ENCODE measurements around the gene EIF4H. TPM values are rescaled to one million over a fixed set of nuclear protein-coding genes. Genes with fewer than 3 reads are reported as not detected.
A peak's percentile ranks its signal among the peaks of the same experiment; 100 is the strongest.

Gene EIF4H
- total RNA-seq, 2 experiments from 2014 or later: 461 to 464 TPM

DNA sequence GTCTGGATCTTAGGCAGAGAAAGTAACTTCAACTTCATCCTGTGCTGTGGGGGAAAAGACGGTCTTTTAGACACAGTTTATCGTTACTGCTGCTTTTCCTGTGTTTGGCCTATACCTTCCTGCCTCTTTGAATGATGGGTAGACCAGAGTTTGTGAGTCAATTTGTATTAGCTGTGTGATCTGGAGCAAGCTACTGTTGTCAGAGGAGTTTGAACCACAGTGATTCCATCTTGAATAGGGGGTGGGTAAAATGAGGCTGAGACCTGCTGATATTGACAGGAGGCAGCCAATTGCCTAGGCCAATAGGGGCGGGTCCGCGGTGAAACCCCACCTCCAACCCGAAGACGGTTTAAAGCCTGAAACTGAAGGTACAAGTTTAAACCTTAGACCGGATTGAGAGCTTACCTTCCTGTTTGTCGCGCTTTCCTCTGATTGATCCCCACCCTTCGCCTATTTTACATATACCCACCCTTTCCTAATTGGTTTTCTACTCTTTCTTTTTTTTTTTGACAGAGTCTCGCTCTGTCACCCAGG is 35.8 kb upstream of the EIF4H start:
- no peak overlapping the region for H3K4me3 Mint-ChIP-seq
- TF ChIP-seq, protein P1, sequence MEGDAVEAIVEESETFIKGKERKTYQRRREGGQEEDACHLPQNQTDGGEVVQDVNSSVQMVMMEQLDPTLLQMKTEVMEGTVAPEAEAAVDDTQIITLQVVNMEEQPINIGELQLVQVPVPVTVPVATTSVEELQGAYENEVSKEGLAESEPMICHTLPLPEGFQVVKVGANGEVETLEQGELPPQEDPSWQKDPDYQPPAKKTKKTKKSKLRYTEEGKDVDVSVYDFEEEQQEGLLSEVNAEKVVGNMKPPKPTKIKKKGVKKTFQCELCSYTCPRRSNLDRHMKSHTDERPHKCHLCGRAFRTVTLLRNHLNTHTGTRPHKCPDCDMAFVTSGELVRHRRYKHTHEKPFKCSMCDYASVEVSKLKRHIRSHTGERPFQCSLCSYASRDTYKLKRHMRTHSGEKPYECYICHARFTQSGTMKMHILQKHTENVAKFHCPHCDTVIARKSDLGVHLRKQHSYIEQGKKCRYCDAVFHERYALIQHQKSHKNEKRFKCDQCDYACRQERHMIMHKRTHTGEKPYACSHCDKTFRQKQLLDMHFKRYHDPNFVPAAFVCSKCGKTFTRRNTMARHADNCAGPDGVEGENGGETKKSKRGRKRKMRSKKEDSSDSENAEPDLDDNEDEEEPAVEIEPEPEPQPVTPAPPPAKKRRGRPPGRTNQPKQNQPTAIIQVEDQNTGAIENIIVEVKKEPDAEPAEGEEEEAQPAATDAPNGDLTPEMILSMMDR (IDR thresholded peaks at IDR 0.05): no peak
- intact Hi-C loops (cut with micrococcal nuclease): no loop called here

DNA sequence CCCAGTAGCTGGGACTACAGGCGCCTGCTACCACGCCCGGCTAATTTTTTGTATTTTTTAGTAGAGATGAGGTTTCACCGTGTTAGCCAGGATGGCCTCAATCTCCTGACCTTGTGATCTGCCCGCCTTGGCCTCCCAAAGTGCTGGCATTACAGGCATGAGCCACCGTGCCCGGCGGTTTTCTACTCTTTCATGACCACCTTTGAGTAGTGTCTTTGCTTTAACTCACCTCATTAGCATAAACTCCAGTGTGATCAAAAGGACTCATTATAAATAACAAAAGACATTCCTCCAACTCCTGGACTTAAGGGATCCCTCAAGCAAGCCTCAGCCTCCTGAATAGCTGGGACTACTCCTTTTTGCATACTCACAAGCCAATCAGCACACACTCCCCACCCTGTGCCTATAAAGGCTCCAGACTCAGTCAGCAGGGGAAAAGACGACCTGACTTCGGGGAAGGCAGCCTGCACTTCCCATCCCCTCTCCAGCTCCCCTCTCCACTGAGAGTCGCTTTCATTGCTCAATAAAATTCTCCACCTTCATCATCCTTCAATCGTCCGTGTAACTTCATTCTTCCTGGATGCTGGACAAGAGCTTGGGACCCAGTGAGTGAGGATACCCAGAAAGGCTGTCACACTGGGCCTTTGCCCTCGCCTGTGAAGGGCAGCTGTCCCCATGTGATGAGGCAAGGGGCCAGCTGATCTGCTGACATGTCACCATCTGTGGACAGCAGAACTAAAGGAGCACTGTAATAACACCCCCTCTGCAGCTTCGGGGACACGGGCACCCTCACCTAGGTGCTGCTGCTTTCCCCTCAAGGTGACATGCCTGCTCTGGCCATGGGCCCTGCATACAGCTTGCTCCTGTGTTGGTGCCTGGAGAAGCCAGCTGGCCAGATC is 35.0 kb upstream of the EIF4H start:
- intact Hi-C loops (cut with micrococcal nuclease): no loop called here
- ChIA-PET CTCF (interaction anchor here (1.3 kb wide), 1 partner anchor 262 kb away, joined by 4 read pairs; no protein-coding TSS in a partner anchor), POLR2A (no interaction called here)
- Mint-ChIP-seq H3K9me3 (no peaks in the 10 kb centered on the region), H3K4me3 (no peak overlapping the region), H3K36me3 (ENCODE audit: low read depth) (no peaks in the 10 kb centered on the region), H3K27me3 (no peaks in the 10 kb centered on the region), H3K27ac (no peak overlapping the region), H3K4me1 (ENCODE audit: low read depth) (peaks cover 6% of the 10 kb centered on the region)
- no peak for ATAC-seq
- TF ChIP-seq, protein P1 (IDR thresholded peaks at IDR 0.05): no peak
- DNase-seq: no peak

More for the DNA sequence above, 35.8 kb upstream of the EIF4H start:
- POLR2A ChIA-PET: no interaction called here
- DNase-seq (no peak), ATAC-seq (no peak)
- Mint-ChIP-seq H3K9me3 (no peaks in the 10 kb centered on the region), H3K27ac (no peak overlapping the region), H3K4me1 (ENCODE audit: low read depth) (peaks cover 7% of the 10 kb centered on the region), H3K36me3 (ENCODE audit: low read depth) (no peaks in the 10 kb centered on the region), H3K27me3 (no peaks in the 10 kb centered on the region)
- CTCF ChIA-PET: interaction anchor here (1.3 kb wide), 1 partner anchor 263 kb away, joined by 4 read pairs; no protein-coding TSS in a partner anchor

DNA sequence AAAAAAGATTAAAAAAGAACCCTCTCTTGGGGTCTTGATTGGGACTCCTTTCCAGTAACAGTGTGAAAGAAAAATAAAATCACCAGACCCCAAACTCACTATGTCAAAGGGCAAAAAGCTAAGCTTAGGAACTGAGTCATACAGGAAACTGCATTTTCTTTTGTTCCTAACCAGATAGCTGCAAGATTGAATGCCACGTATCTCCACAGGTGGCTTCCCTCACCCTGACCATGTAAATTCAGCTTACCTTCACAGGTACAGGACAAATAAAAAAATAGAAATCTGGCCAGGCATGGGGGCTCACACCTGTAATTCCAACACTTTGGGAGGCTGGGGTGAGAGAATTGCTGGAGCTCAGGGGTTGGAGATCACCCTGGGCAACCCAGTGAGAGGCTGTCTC is 32.5 kb upstream of the EIF4H start:
- peak; percentile 92 for ATAC-seq
- intact Hi-C loops (cut with micrococcal nuclease): no loop called here
- H3K27me3 Mint-ChIP-seq: no peaks in the 10 kb centered on the region
- H3K9me3 Mint-ChIP-seq: peaks cover 2% of the 10 kb centered on the region
- TF ChIP-seq, protein P1 (IDR thresholded peaks at IDR 0.05): no peak
- no peak overlapping the region for H3K4me3 Mint-ChIP-seq
- ChIA-PET CTCF (interaction anchor here (1.0 to 1.5 kb wide), 3 partner anchors 20 to 74 kb away, joined by 4 to 7 read pairs (median 4); no protein-coding TSS in a partner anchor), POLR2A (interaction anchor here (0.6 kb wide), 1 partner anchor 304 kb away, joined by 3 read pairs; no protein-coding TSS in a partner anchor)
- H3K27ac Mint-ChIP-seq: no peak overlapping the region
- DNase-seq: peak; percentile 23
- no peaks in the 10 kb centered on the region for H3K36me3 Mint-ChIP-seq (ENCODE audit: low read depth)
- peaks cover 5% of the 10 kb centered on the region for H3K4me1 Mint-ChIP-seq (ENCODE audit: low read depth)

DNA sequence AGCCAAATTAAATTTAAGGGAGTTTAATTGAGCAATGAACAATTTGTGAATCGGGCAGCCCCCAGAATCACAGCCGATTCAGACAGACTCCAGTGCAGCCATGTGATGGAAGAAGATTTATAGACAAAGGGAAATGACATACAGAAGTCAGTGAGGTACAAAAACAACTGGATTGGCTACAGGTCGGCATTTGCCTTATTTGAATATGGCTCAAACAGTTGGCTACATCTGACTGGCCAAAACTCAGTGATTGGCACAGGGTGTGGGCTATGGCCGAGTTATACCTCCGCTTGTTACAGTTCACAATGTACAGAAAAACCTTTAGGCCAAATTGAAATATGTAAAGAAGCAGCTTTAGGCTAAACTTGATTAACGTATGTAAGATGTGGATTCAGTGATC is 30.8 kb upstream of the EIF4H start:
- no peaks in the 10 kb centered on the region for H3K36me3 Mint-ChIP-seq (ENCODE audit: low read depth)
- intact Hi-C loops (cut with micrococcal nuclease): no loop called here
- TF ChIP-seq, protein P1 (IDR thresholded peaks at IDR 0.05): no peak
- peaks cover 2% of the 10 kb centered on the region for H3K9me3 Mint-ChIP-seq
- ChIA-PET CTCF (no interaction called here), POLR2A (no interaction called here)
- H3K27me3 Mint-ChIP-seq: no peaks in the 10 kb centered on the region
- peaks cover 5% of the 10 kb centered on the region for H3K4me1 Mint-ChIP-seq (ENCODE audit: low read depth)
- no peak overlapping the region for H3K27ac Mint-ChIP-seq
- ATAC-seq (no peak), DNase-seq (no peak)
- H3K4me3 Mint-ChIP-seq: no peak overlapping the region

DNA sequence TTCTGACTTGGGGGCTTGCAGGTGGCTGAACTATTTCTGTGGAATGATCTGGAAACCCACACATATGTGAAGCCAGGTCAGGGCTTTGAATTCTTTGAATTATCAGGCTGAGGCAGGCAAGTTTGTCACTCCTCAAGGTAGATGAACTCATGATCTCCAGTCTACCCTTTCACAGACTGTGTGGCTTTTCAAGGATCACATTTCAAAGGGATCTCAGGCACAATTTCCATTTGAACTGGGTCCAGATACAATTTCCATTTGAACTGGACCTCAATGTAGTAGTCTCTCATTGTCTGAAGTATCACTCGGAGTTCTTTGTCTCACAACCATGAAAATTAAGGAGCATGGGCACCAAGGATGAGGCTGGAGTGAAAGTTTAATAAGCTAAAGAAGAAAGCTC is 25.7 kb upstream of the EIF4H start:
- TF ChIP-seq, protein P1 (IDR thresholded peaks at IDR 0.05): no peak
- no peaks in the 10 kb centered on the region for H3K36me3 Mint-ChIP-seq (ENCODE audit: low read depth)
- intact Hi-C loops (cut with micrococcal nuclease): no loop called here
- H3K4me3 Mint-ChIP-seq: no peak overlapping the region
- no peaks in the 10 kb centered on the region for H3K27me3 Mint-ChIP-seq
- no peak for ATAC-seq
- no peak for DNase-seq
- ChIA-PET POLR2A (interaction anchor here (0.6 kb wide), 1 partner anchor 222 kb away, joined by 3 read pairs; no protein-coding TSS in a partner anchor), CTCF (no interaction called here)
- H3K9me3 Mint-ChIP-seq: peaks cover 2% of the 10 kb centered on the region
- no peaks in the 10 kb centered on the region for H3K4me1 Mint-ChIP-seq (ENCODE audit: low read depth)
- H3K27ac Mint-ChIP-seq: no peak overlapping the region

Data from activated CD8-positive, alpha-beta T cell treated with anti-CD3 and anti-CD28 coated beads for 36 hours (primary cell).